Keratinocyte (primary cell): ENCODE results near the gene CLIP2. TPM values are rescaled to one million over a fixed set of nuclear protein-coding genes. Genes with fewer than 3 reads are reported as not detected.
"Not testable (repeated sequence)": the region's sequence is repeated elsewhere in the genome, so short reads cannot be mapped to it uniquely, and the experiment has no call there.

Experiments used
- DNase-seq: peaks from one replicate; pipeline ENCODE4 v3.0.0-alpha.2; 2011; ENCODE audit warnings: low read depth, missing footprints, low spot score
- FAIRE-seq: peaks from 2 replicates; lab custom pipeline; 2011; peaks lifted over from hg19 to GRCh38; lab: Jason Lieb, UNC
- H2AFZ ChIP-seq: 2 replicates; pipeline ENCODE4 v1.6.0; 2012; ENCODE audit warnings: low read length, control low read depth, inconsistent platforms; ENCODE audit not compliant: control insufficient read depth
- H3K27ac ChIP-seq: 2 replicates; pipeline ENCODE4 v1.5.1; 2011; ENCODE audit warnings: low read length; ENCODE audit not compliant: control insufficient read depth, insufficient read depth
- H3K27me3 ChIP-seq: 3 replicates; pipeline ENCODE4 v1.6.0; 2011; ENCODE audit warnings: low read length; ENCODE audit not compliant: control insufficient read depth, insufficient read depth; ENCODE audit errors: extremely low read depth
- H3K36me3 ChIP-seq, 2 experiments: 2 replicates in 1 of 2; 3 replicates in 1 of 2; pipeline ENCODE4 v1.5.1; 2011; ENCODE audit warnings: low read length in 2 of 2, mild to moderate bottlenecking in 1 of 2; ENCODE audit not compliant: control insufficient read depth in 2 of 2, insufficient read depth in 2 of 2; ENCODE audit errors: extremely low read depth in 1 of 2
- H3K4me1 ChIP-seq: 3 replicates; pipeline ENCODE4 v1.5.1; 2011; ENCODE audit warnings: low read length; ENCODE audit not compliant: control insufficient read depth, insufficient read depth; ENCODE audit errors: extremely low read depth
- H3K4me2 ChIP-seq: 3 replicates; pipeline ENCODE4 v1.6.0; 2011; ENCODE audit warnings: low read depth, low read length; ENCODE audit not compliant: control insufficient read depth, insufficient read depth; ENCODE audit errors: extremely low read depth
- H3K4me3 ChIP-seq, 3 experiments: fragments of 200-600 bp in 1 of 3; sonication (generic) in 1 of 3; 2 replicates in 2 of 3; 3 replicates in 1 of 3; pipeline ENCODE4 v1.5.1; 2011 to 2016; ENCODE audit warnings: low read length in 3 of 3, mild to moderate bottlenecking in 3 of 3, control low read depth in 2 of 3, inconsistent platforms in 1 of 3, low read depth in 1 of 3, mixed read lengths in 1 of 3, mixed run types in 1 of 3, moderate library complexity in 1 of 3; ENCODE audit not compliant: control insufficient read depth in 2 of 3, insufficient read depth in 2 of 3; ENCODE audit errors: extremely low read depth in 1 of 3
- H3K79me2 ChIP-seq: 2 replicates; pipeline ENCODE4 v1.6.0; 2012; ENCODE audit warnings: low read length; ENCODE audit not compliant: control insufficient read depth, insufficient read depth
- H3K9ac ChIP-seq: 3 replicates; pipeline ENCODE4 v1.6.0; 2011; ENCODE audit warnings: low read length; ENCODE audit not compliant: control insufficient read depth, insufficient read depth; ENCODE audit errors: extremely low read depth
- H3K9me1 ChIP-seq: 3 replicates; pipeline ENCODE4 v1.6.0; 2011; ENCODE audit warnings: low read length; ENCODE audit not compliant: control insufficient read depth, insufficient read depth; ENCODE audit errors: extremely low read depth
- H3K9me3 ChIP-seq: 2 replicates; pipeline ENCODE4 v1.5.1; 2012; ENCODE audit warnings: low read depth, low read length; ENCODE audit not compliant: control insufficient read depth
- H4K20me1 ChIP-seq: 3 replicates; pipeline ENCODE4 v1.6.0; 2011; ENCODE audit warnings: low read length; ENCODE audit not compliant: control insufficient read depth, insufficient read depth; ENCODE audit errors: extremely low read depth
- EZH2 ChIP-seq: IDR thresholded peaks from one replicate; pipeline ENCODE4 v1.6.1; 2012; ENCODE audit warnings: inconsistent platforms, mild to moderate bottlenecking, low read length, moderate library complexity
- dilution Hi-C: fragments of 300-500 bp; cut with MboI; formaldehyde crosslinking; loops from one replicate; pipeline ENCODE4 v1.7.0; 2020; ENCODE audit warnings: low sequenced_read_pairs; ENCODE audit not compliant: extremely low pct_ligation_motif_present
- polyA plus RNA-seq, 5 experiments: library from polyadenylated mRNA; depleted of rRNA in 3 of 5; stranded (reverse) in 3 of 5; stranded (forward) in 1 of 5; unstranded in 1 of 5; fragments of >200 nt; gene quantifications; 1 replicate in 1 of 5; 2 replicates in 3 of 5; 3 replicates in 1 of 5; pipeline versions ENCODE4 v1.2.1 to v1.2.3, GENCODE V29; 2011 to 2012; ENCODE audit warnings: missing spikeins in 2 of 5, low read depth in 1 of 5, low replicate concordance in 1 of 5
- TF ChIP-seq, protein P1 (sequence below), 3 experiments: IDR thresholded peaks in 1 of 3; conservative IDR thresholded peaks in 1 of 3; optimal IDR thresholded peaks in 1 of 3; 2 replicates in 2 of 3; 3 replicates in 1 of 3; pipeline versions ENCODE3 to v1.5.1; 2011; ENCODE audit warnings: low read length in 3 of 3, mild to moderate bottlenecking in 3 of 3, moderate library complexity in 2 of 3, control low read depth in 1 of 3, inconsistent platforms in 1 of 3; ENCODE audit not compliant: insufficient read depth in 2 of 3; ENCODE audit errors: extremely low read depth in 1 of 3

The CLIP2 gene
- polyA plus RNA-seq, 1 donor (not counting 4 experiments of a cell fraction or from before 2014, with no cell fraction given) = 2.6 TPM

DNA sequence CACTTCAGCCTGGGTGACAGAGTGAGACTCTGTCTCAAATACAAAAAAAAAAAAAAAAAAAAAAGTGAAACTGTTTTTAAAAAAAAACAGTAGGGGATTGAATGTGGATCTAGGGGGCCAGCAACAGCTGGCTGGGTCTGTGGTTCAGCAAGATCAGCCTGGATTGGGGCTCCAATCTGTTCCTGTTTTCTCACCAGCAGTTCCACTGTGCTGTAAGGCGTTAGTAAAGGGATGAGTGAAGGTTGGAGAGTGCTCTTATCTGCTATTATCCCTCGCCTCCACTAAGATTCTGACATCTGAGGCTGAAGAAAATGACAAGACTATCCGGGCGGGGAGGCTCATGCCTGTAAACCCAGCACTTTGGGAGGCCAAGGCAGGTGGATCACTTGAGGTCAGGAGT is 122.8 kb downstream of the CLIP2 start:
- TF ChIP-seq EZH2 = no peak
- TF ChIP-seq, protein P1, sequence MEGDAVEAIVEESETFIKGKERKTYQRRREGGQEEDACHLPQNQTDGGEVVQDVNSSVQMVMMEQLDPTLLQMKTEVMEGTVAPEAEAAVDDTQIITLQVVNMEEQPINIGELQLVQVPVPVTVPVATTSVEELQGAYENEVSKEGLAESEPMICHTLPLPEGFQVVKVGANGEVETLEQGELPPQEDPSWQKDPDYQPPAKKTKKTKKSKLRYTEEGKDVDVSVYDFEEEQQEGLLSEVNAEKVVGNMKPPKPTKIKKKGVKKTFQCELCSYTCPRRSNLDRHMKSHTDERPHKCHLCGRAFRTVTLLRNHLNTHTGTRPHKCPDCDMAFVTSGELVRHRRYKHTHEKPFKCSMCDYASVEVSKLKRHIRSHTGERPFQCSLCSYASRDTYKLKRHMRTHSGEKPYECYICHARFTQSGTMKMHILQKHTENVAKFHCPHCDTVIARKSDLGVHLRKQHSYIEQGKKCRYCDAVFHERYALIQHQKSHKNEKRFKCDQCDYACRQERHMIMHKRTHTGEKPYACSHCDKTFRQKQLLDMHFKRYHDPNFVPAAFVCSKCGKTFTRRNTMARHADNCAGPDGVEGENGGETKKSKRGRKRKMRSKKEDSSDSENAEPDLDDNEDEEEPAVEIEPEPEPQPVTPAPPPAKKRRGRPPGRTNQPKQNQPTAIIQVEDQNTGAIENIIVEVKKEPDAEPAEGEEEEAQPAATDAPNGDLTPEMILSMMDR (optimal IDR thresholded peaks at IDR 0.05 in 1 of 3, IDR thresholded peaks at IDR 0.05 in 1 of 3, conservative IDR thresholded peaks at IDR 0.05 in 1 of 3; ENCODE audit: extremely low read depth in 1 of 3, insufficient read depth in 2 of 3, low read length in 3 of 3) = no peak
- Histone ChIP-seq H4K20me1 (no peaks in the 10 kb centered on the region), H3K27ac (no peak overlapping the region), H3K27me3 (no peaks in the 10 kb centered on the region), H3K36me3 (no peaks in the 10 kb centered on the region), H3K9me3 (no peaks in the 10 kb centered on the region), H3K79me2 (no peaks in the 10 kb centered on the region), H3K9me1 (no peaks in the 10 kb centered on the region), H3K9ac (no peak overlapping the region), H2AFZ (no peak overlapping the region), H3K4me1 (no peaks in the 10 kb centered on the region), H3K4me3 (no peak overlapping the region), H3K4me2 (no peak overlapping the region)
- DNase-seq (no peak), FAIRE-seq (no peak)
- dilution Hi-C loops = no loop called here

DNA sequence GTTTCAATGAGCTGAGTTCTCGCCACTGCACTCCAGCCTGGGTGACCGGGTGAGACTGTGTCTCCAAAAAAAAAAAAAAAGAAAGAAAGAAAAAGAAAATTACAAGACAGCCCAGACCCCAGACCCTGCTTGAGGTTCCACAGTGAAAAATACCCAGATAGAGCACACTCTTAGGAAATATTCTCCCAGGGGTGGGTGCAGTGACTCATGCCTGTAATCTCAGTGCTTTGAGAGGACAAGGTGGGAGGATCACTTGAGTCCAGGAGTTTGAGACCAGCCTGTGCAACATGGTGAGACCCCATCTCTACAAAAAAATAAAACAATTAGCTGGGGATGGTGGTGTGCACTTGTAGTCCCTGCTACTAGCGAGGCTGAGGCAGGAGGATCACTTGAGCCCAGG is 123.4 kb downstream of the CLIP2 start:
- Histone ChIP-seq H4K20me1 (no peaks in the 10 kb centered on the region), H2AFZ (no peak overlapping the region), H3K9me3 (no peaks in the 10 kb centered on the region), H3K9ac (no peak overlapping the region), H3K4me3 (no peak overlapping the region), H3K9me1 (no peaks in the 10 kb centered on the region), H3K27ac (no peak overlapping the region), H3K36me3 (no peaks in the 10 kb centered on the region), H3K4me1 (no peaks in the 10 kb centered on the region), H3K79me2 (no peaks in the 10 kb centered on the region), H3K4me2 (no peak overlapping the region), H3K27me3 (no peaks in the 10 kb centered on the region)
- DNase-seq (no peak), FAIRE-seq (no peak)
- TF ChIP-seq EZH2 = no peak
- TF ChIP-seq, protein P1 (optimal IDR thresholded peaks at IDR 0.05 in 1 of 3, IDR thresholded peaks at IDR 0.05 in 1 of 3, conservative IDR thresholded peaks at IDR 0.05 in 1 of 3; ENCODE audit: extremely low read depth in 1 of 3, insufficient read depth in 2 of 3, low read length in 3 of 3) = no peak
- dilution Hi-C loops = no loop called here

DNA sequence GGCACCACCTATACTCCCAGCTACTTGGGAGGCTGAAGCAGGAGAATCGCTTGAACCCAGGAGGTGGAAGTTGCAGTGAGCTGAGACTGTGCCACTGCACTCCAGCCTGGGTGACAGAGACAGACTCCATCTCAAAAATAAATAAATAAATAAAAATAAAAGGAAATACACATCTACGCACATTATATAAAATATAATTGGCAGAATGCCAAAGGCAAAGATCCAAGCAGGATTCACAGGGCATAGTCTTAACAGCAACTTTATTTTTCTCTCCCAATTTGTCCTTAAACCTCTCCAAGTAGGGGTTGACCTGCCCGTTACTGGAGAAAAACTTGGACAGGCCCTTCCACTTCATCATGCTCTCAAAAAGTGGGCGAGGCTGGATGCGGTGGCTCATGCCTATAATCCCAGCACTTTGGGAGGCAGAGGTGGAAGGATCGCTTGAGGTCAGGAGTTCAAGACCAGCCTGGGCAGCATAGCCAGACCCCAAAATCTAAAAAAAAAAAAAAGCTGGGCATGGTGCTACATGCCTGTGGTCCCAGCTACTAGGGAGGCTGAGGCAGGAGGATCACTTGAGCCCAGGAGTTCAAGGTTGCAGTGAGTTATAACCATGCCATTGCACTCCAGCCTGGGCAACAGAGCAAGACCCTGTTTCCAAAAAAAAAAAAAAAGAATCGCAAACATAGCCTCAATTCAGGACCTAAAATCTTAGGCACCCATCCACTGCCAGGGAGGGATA is 125.6 kb downstream of the CLIP2 start:
- dilution Hi-C loops, H3K27me3 ChIP-seq, H3K36me3 ChIP-seq, H4K20me1 ChIP-seq, H3K4me1 ChIP-seq, H3K9me3 ChIP-seq, H3K79me2 ChIP-seq, H3K9ac ChIP-seq, H3K4me3 ChIP-seq, H3K9me1 ChIP-seq, H3K27ac ChIP-seq, H3K4me2 ChIP-seq, FAIRE-seq, H2AFZ ChIP-seq, DNase-seq: not testable (repeated sequence)
